ENCODE data around the gene USP17L11.
"Not testable (repeated sequence)": the region's sequence is repeated elsewhere in the genome, so short reads cannot be mapped to it uniquely, and the experiment has no call there.

The USP17L11 gene, protein sequence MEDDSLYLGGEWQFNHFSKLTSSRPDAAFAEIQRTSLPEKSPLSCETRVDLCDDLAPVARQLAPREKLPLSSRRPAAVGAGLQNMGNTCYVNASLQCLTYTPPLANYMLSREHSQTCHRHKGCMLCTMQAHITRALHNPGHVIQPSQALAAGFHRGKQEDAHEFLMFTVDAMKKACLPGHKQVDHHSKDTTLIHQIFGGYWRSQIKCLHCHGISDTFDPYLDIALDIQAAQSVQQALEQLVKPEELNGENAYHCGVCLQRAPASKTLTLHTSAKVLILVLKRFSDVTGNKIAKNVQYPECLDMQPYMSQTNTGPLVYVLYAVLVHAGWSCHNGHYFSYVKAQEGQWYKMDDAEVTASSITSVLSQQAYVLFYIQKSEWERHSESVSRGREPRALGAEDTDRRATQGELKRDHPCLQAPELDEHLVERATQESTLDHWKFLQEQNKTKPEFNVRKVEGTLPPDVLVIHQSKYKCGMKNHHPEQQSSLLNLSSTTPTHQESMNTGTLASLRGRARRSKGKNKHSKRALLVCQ

GRCh38 chr4:9215105-9215504, at the start of gene USP17L11:
Gene USP17L11, plus strand, starts transcription at chr4:9215405. Its CDS starts 0 bp downstream, at chr4:9215405.
- DNase-seq (ENCODE audit: low read depth), result not testable (repeated sequence)

GRCh38 chr4:9165990-9166389, 49.2 kb upstream of the USP17L11 start:
- DNase-seq (ENCODE audit: low read depth), result not testable (repeated sequence)

DNA sequence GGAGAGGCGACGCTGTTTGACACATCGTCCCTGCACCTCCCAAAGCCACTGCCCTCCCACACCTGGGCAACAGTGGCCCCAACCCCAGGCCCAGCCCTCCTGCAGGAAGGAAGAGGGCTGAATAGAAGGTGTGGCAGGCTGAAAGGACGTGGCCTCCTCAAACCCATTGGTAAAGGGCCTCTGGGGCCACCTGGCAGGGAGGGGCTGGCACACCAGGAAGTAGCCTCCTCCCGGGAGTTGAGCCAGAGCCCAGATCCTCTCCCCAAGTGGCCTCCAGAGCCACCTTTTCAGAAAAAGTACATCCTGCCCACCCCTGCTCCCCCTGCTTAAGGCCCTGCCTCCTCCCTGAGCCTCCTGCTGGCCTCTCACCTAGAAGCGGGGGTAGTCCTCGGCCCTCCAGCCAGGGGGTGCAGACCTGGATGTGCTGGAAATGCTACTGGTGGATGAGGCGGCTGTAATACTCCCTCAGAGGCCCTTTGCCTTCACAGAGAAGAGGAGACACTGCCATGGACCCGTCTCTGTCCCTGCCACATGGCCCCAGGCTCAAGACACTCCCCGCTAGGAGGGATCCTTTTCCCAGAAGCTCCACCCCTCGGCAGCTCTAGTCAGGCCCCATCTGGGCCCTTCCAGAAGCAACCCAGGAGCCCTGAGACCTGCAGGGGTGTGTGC, 45.3 kb upstream of the USP17L11 start, which contains the start of gene FAM90A26:
Gene FAM90A26, plus strand, starts transcription at position 619 of the 669 bp plus-strand sequence. CDS start 2,764 bp downstream, outside the sequence.
- not testable (repeated sequence) for DNase-seq (ENCODE audit: low read depth)

DNA sequence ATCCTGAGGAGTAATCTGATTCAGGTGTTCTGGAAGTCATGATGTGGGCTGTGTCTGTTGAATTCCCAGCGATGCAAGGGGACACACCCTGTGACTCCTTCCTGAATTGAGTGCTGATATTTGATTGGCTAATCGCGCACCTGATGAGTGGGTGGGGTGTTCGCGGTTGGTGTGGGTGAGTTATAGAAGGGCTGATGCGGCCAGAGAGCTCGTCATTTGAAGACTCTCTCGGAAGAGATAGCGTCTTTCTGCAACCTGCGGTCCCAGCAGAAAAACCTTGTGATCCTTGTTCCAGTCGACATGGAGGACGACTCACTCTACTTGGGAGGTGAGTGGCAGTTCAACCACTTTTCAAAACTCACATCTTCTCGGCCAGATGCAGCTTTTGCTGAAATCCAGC, 4.8 kb upstream of the USP17L11 start, which contains the start of gene USP17L10:
Gene USP17L10, plus strand, starts transcription at position 301 of the 400 bp plus-strand sequence. Its CDS starts 0 bp downstream, at position 301.
- DNase-seq (ENCODE audit: low read depth), result not testable (repeated sequence)

DNA sequence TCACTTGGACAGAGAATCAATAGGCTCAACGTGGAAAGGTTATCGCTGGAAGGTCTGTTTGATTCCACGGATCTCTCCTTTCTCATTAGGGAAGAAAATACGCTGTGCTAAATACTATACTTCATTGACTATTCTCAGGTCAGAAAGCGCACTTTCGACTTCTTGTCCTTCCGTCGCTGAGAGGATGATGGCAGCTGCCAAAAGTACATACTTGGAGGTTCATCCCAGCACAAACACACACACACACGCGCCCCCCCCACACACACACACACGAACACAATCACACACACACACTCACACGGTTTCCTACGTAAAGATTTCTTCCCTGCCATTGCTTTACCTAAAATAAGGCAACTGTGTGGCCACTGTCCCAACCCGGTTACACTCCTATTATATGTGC, 504 bp upstream of the USP17L11 start:
- DNase-seq (ENCODE audit: low read depth), result not testable (repeated sequence)

DNA sequence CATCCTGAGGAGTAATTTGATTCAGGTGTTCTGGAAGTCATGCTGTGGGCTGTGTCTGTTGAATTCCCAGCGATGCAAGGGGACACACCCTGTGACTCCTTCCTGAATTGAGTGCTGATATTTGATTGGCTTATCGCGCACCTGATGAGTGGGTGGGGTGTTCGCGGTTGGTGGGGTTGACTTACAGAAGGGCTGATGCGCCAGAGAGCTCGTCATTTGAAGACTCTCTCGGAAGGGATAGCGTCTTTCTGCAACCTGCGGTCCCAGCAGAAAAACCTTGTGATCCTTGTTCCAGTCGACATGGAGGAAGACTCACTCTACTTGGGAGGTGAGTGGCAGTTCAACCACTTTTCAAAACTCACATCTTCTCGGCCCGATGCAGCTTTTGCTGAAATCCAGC, 4.6 kb downstream of the USP17L11 start, which contains the start of gene USP17L12:
Gene USP17L12, plus strand, starts transcription at position 301 of the 400 bp plus-strand sequence. Its CDS starts 0 bp downstream, at position 301.
- DNase-seq (ENCODE audit: low read depth), result not testable (repeated sequence)

DNA sequence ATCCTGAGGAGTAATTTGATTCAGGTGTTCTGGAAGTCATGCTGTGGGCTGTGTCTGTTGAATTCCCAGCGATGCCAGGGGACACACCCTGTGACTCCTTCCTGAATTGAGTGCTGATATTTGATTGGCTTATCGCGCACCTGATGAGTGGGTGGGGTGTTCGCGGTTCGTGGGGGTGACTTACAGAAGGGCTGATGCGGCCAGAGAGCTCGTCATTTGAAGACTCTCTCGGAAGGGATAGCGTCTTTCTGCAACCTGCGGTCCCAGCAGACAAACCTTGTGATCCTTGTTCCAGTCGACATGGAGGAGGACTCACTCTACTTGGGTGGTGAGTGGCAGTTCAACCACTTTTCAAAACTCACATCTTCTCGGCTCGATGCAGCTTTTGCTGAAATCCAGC, 9.4 kb downstream of the USP17L11 start, which contains the start of gene USP17L13:
Gene USP17L13, plus strand, starts transcription at position 301 of the 400 bp plus-strand sequence. Its CDS starts 0 bp downstream, at position 301.
- not testable (repeated sequence) for DNase-seq (ENCODE audit: low read depth)

- not testable (repeated sequence) for DNase-seq (ENCODE audit: low read depth)
These were observed 15.0 kb downstream of the USP17L11 start for GRCh38 chr4:9230249-9230648.

DNA sequence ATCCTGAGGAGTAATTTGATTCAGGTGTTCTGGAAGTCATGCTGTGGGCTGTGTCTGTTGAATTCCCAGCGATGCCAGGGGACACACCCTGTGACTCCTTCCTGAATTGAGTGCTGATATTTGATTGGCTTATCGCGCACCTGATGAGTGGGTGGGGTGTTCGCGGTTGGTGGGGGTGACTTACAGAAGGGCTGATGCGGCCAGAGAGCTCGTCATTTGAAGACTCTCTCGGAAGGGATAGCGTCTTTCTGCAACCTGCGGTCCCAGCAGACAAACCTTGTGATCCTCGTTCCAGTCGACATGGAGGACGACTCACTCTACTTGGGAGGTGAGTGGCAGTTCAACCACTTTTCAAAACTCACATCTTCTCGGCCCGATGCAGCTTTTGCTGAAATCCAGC, 18.9 kb downstream of the USP17L11 start, which contains the start of gene USP17L15:
Gene USP17L15, plus strand, starts transcription at position 301 of the 400 bp plus-strand sequence. Its CDS starts 0 bp downstream, at position 301.
- not testable (repeated sequence) for DNase-seq (ENCODE audit: low read depth)

DNA sequence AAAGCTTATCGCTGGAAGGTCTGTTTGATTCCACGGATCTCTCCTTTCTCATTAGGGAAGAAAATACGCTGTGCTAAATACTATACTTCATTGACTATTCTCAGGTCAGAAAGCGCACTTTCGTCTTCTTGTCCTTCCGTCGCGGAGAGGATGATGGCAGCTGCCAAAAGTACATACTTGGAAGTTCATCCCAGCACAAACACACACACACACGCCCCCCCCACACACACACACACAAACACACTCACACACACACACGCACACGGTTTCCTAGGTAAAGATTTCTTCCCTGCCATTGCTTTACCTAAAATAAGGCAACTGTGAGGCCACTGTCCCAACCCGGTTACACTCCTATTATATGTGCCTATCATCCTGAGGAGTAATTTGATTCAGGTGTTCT, 23.3 kb downstream of the USP17L11 start:
- DNase-seq (ENCODE audit: low read depth), result not testable (repeated sequence)

- not testable (repeated sequence) for DNase-seq (ENCODE audit: low read depth)
These were observed 28.4 kb downstream of the USP17L11 start, which contains the start of gene USP17L17 for GRCh38 chr4:9243579-9243978. Gene USP17L17, plus strand, starts transcription at chr4:9243879. Its CDS starts 0 bp downstream, at chr4:9243879.

DNA sequence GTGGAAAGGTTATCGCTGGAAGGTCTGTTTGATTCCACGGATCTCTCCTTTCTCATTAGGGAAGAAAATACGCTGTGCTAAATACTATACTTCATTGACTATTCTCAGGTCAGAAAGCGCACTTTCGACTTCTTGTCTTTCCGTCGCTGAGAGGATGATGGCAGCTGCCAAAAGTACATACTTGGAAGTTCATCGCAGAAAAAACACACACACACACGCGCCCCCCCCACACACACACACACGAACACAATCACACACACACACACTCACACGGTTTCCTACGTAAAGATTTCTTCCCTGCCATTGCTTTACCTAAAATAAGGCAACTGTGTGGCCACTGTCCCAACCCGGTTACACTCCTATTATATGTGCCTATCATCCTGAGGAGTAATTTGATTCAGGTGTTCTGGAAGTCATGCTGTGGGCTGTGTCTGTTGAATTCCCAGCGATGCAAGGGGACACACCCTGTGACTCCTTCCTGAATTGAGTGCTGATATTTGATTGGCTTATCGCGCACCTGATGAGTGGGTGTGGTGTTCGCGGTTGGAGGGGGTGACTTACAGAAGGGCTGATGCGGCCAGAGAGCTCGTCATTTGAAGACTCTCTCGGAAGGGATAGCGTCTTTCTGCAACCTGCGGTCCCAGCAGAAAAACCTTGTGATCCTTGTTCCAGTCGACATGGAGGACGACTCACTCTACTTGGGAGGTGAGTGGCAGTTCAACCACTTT, 32.9 kb downstream of the USP17L11 start, which contains the start of gene USP17L18:
Gene USP17L18, plus strand, starts transcription at position 678 of the 728 bp plus-strand sequence. Its CDS starts 0 bp downstream, at position 678.
- not testable (repeated sequence) for DNase-seq (ENCODE audit: low read depth)

DNA sequence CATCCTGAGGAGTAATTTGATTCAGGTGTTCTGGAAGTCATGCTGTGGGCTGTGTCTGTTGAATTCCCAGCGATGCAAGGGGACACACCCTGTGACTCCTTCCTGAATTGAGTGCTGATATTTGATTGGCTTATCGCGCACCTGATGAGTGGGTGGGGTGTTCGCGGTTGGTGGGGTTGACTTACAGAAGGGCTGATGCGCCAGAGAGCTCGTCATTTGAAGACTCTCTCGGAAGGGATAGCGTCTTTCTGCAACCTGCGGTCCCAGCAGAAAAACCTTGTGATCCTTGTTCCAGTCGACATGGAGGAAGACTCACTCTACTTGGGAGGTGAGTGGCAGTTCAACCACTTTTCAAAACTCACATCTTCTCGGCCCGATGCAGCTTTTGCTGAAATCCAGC, 37.9 kb downstream of the USP17L11 start, which contains the start of gene USP17L19:
Gene USP17L19, plus strand, starts transcription at position 301 of the 400 bp plus-strand sequence. Its CDS starts 0 bp downstream, at position 301.
- DNase-seq (ENCODE audit: low read depth), result not testable (repeated sequence)

DNA sequence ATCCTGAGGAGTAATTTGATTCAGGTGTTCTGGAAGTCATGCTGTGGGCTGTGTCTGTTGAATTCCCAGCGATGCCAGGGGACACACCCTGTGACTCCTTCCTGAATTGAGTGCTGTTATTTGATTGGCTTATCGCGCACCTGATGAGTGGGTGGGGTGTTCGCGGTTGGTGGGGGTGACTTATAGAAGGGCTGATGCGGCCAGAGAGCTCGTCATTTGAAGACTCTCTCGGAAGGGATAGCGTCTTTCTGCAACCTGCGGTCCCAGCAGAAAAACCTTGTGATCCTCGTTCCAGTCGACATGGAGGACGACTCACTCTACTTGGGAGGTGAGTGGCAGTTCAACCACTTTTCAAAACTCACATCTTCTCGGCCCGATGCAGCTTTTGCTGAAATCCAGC, 42.6 kb downstream of the USP17L11 start, which contains the start of gene USP17L20:
Gene USP17L20, plus strand, starts transcription at position 301 of the 400 bp plus-strand sequence. Its CDS starts 0 bp downstream, at position 301.
- not testable (repeated sequence) for DNase-seq (ENCODE audit: low read depth)

DNA sequence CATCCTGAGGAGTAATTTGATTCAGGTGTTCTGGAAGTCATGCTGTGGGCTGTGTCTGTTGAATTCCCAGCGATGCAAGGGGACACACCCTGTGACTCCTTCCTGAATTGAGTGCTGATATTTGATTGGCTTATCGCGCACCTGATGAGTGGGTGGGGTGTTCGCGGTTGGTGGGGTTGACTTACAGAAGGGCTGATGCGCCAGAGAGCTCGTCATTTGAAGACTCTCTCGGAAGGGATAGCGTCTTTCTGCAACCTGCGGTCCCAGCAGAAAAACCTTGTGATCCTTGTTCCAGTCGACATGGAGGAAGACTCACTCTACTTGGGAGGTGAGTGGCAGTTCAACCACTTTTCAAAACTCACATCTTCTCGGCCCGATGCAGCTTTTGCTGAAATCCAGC, 47.4 kb downstream of the USP17L11 start, which contains the start of gene USP17L21:
Gene USP17L21, plus strand, starts transcription at position 301 of the 400 bp plus-strand sequence. Its CDS starts 0 bp downstream, at position 301.
- DNase-seq (ENCODE audit: low read depth), result not testable (repeated sequence)
